ENCODE data around the gene RAB6B.

- no peak for TF ChIP-seq SMC3 (conservative IDR thresholded peaks at IDR 0.05; ENCODE audit: poor library complexity)
- no peak for TF ChIP-seq CTCF (IDR thresholded peaks at IDR 0.05; ENCODE audit: poor library complexity, severe bottlenecking)
- no peak for TF ChIP-seq EZH2 (IDR thresholded peaks at IDR 0.05; ENCODE audit: borderline replicate concordance, insufficient read depth, low read length, poor library complexity, severe bottlenecking)
- no peak for TF ChIP-seq RAD21 (conservative IDR thresholded peaks at IDR 0.05)
- no peak for TF ChIP-seq POLR2AphosphoS5 (IDR thresholded peaks at IDR 0.05)
- TF ChIP-seq EP300 (conservative IDR thresholded peaks at IDR 0.05; ENCODE audit: poor library complexity, severe bottlenecking): no peak
Observed at GRCh38 chr3:133935843-133936769, 40.4 kb upstream of the RAB6B start.
